GM10266 (cell line): ENCODE data around the gene ZSWIM6.

Experiments
- DNase-seq: peaks from one replicate; pipeline ENCODE4 v3.0.0; 2012; ENCODE audit errors: extremely low spot score
- TF ChIP-seq, protein P1 (sequence below): IDR thresholded peaks from 2 replicates; pipeline ENCODE4 v1.5.1; 2012; ENCODE audit warnings: mild to moderate bottlenecking, low read depth; ENCODE audit not compliant: control insufficient read depth, insufficient read depth; ENCODE audit errors: missing control alignments

Gene ZSWIM6

DNA sequence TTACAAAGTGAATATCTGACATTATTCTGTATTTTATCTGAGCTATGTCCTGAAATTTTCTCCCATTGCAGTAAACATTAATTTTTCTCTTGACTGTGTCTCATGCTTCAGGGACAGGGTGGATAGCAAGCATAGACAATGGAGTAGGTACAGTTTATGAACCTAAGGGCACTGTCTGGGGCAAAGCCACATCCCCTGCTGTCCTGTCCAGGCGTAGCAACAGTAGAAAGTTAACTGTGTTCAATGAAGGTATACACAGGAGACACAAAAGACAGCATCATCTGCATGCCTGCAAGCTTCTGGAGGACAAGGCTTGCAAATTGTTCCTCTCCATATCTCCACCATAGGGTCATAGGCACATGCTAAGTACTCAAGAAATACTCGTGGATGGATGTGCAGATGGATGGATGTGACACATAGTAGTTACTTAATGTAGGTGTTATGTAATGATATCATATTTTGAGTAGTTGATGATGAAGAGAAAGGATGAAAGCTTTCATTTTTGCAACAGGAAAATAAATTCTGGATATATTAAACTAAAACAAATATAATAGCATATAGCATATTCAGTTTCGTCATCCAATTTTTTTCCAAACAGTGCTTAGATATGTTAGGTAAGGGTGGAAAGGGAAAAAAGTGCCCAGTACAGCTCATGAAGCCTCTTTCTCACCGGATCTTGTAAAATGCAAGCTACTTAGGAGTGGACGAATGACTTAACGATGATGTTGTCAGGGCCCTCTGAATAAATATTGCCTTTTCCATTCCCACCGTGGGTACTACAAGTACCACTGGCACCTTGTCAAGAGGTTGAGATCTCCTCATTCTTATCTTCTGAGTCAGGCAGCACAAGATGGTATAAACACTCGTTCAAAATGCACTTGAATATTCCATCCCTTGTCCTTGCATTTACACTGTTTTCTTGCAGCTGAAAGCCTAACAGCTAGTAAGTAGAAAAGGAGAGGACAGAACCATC lies 19.9 kb upstream of the ZSWIM6 start:
- TF ChIP-seq, protein P1, sequence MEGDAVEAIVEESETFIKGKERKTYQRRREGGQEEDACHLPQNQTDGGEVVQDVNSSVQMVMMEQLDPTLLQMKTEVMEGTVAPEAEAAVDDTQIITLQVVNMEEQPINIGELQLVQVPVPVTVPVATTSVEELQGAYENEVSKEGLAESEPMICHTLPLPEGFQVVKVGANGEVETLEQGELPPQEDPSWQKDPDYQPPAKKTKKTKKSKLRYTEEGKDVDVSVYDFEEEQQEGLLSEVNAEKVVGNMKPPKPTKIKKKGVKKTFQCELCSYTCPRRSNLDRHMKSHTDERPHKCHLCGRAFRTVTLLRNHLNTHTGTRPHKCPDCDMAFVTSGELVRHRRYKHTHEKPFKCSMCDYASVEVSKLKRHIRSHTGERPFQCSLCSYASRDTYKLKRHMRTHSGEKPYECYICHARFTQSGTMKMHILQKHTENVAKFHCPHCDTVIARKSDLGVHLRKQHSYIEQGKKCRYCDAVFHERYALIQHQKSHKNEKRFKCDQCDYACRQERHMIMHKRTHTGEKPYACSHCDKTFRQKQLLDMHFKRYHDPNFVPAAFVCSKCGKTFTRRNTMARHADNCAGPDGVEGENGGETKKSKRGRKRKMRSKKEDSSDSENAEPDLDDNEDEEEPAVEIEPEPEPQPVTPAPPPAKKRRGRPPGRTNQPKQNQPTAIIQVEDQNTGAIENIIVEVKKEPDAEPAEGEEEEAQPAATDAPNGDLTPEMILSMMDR: no peak
- DNase-seq: no peak

DNA sequence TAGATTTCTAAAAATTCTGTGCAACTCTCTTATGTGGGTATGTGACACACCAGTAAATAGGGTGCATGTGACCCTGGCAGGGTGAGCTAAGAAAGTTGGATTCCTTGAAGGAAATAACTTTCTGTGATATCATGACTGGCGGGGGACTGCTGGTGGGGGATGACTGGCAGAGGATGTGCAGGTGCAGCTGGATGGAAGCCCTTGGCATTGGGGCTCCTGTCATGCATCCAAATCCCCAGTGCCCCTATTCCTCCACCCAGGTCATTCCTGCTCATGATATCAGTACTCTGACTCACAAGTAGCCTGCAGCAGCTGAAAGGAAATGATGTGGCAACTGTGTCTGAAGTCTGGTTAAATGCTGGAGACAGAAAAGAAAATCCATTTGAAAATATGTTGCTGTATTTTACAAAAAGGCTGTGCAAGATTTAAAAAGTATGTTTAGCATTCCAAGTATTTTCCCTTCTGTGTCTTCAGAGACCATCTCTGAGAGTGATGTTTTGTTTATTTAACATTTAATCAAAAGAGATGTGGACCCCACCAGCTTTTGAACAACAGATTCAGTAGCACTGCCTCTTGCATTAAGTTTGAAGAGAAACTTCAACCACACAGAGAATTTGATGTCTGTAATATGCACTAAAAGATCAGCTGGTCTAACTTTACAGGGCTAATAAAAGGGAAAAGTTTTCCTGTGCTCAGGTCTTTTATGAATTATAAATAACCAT lies 17.9 kb upstream of the ZSWIM6 start:
- no peak for DNase-seq
- TF ChIP-seq, protein P1: no peak

DNA sequence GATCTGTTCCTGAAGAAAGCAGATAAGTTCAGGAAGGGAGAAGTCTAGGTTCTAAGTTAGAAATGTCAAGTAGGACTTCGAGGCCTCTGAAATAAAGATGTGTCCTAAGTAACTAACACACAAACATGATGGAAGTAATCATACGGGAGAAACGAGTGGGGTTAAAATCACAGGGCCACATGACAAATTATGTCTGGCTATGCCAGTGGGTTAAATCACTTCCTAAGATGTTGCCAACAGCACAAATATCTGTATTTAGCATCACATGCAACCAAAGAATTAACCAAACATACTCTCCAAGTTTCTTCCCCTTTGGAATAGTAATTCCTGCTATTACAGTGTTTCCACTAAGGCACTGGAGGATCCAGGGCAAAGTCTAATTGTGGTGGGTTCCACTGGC lies 13.7 kb upstream of the ZSWIM6 start:
- TF ChIP-seq, protein P1: no peak
- DNase-seq: no peak

DNA sequence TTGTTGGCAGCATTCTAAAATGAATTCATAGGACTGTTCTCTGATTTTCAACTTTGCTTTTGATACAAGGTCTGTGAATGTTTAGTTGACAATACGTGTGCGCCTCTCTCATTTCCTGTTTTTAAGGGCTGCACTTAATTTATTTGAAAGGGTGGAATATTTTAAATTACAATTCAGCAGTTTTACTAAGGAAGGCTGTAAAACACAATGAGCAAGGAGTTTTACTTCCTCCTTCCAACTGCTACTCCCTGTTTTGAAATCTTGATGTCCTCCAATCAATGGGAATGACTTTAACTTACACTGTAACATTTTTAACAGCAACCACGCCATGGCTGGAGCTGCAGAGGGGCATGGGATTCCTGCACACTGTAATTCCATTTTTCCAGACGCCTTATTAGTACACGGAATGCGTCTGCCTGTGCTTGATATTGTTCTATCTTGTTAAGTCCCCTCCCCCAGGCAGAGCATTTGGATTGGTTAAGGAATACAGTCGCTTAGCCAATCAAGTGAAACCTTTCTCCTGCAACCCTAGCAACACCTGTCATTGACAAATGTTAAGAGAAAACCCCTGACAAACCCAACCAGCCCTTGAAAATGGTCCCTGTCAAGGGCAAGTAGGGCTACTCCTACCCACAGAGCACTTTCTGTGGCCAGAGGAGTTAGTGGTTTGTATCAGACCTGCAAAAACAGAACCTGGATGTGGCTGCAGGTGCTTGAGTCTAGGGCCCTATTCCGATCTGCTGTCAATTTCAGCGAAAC lies 12.5 kb upstream of the ZSWIM6 start:
- peak; percentile 80 for DNase-seq
- TF ChIP-seq, protein P1: no peak

DNA sequence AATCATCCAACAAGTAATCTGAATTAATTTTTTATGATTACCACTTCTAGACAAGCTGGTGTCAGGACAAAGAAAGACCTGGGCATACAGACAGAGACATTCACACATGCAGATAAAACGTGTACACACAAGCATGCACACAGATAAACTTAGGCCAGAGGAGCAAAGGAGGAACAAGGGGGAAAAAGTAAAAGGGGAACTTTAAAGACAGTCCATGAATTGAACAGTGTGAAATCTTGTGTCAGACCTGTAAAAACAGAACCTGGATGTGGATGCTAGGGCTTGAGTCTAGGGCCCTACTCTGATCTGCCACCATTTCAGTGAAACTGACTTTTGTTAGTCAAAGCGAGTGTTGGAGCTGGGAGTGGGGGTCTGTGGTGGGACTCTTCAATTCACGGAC lies 11.2 kb upstream of the ZSWIM6 start:
- TF ChIP-seq, protein P1: no peak
- no peak for DNase-seq

DNA sequence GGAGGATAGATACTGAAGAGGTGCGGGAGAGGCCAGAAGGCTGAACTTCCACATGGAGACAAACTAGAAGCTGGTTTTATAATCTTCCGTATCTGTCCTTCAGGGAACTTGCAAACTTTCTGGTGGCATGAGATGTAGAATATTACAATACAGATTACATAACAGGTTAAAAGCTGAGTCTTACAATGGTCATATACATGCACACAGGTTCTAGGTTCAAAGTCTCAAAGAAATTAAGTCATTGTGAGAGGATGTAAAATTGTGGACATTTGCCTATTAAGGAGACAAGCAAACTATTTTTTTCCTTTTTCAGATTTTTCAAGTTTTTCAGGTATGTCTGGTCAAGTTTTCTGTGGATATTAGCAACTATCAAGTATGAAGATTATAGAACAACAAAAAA lies 10.4 kb upstream of the ZSWIM6 start:
- TF ChIP-seq, protein P1: no peak
- DNase-seq: no peak
